ENCODE results near the gene CXCL11. TPM values are rescaled to one million over a fixed set of nuclear protein-coding genes. Genes with fewer than 3 reads are reported as not detected.

The CXCL11 gene
- polyA plus RNA-seq, 1 donor from 2014 or later = 0.33 TPM

DNA sequence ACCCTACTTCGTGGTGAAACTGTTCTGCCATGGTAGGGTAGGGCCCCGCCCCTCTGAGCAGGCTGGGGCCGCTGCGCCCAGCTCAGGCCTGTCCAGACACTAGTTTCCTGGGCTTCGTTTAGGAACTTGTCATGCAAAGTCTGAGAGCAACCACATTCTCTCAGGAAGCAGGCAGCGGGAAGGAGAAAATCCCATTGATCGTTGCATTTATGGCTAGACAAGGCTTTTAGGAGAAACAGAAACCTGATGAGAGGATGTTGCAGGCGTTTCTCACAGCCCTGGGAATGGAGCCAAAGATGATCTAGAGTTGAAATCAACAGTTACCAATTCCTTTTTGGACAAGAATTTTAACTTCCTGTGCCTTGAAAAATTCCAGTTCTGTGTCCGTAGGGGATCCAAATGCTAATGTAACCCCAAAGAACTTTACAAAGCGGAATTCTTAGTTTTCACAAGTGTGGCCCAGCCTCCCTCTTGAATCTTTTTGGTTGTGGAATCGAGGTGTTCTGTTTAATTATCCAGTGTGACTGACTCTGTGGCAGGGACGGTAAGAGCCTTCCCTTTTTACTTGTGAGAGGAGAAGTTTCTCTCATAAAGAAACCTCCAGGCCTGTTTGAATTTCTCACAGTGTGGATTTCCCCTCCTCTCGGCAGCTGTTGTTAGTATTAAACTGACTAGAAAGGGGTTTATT, 24.0 kb downstream of the CXCL11 start:
- H3K79me2 ChIP-seq (replicated peaks; ENCODE audit: insufficient read depth, low read length) = no peaks in the 10 kb centered on the region
- no peak for TF ChIP-seq EP300 (conservative IDR thresholded peaks at IDR 0.05; ENCODE audit: poor library complexity, severe bottlenecking)
- no peak for TF ChIP-seq RAD21 (conservative IDR thresholded peaks at IDR 0.05)
- TF ChIP-seq, protein P1, sequence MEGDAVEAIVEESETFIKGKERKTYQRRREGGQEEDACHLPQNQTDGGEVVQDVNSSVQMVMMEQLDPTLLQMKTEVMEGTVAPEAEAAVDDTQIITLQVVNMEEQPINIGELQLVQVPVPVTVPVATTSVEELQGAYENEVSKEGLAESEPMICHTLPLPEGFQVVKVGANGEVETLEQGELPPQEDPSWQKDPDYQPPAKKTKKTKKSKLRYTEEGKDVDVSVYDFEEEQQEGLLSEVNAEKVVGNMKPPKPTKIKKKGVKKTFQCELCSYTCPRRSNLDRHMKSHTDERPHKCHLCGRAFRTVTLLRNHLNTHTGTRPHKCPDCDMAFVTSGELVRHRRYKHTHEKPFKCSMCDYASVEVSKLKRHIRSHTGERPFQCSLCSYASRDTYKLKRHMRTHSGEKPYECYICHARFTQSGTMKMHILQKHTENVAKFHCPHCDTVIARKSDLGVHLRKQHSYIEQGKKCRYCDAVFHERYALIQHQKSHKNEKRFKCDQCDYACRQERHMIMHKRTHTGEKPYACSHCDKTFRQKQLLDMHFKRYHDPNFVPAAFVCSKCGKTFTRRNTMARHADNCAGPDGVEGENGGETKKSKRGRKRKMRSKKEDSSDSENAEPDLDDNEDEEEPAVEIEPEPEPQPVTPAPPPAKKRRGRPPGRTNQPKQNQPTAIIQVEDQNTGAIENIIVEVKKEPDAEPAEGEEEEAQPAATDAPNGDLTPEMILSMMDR (IDR thresholded peaks at IDR 0.05; ENCODE audit: poor library complexity, severe bottlenecking) = no peak
- TF ChIP-seq POLR2AphosphoS5 (IDR thresholded peaks at IDR 0.05) = no peak
- no peak for TF ChIP-seq SMC3 (conservative IDR thresholded peaks at IDR 0.05; ENCODE audit: poor library complexity)
- TF ChIP-seq EZH2 (IDR thresholded peaks at IDR 0.05; ENCODE audit: borderline replicate concordance, insufficient read depth, low read length, poor library complexity, severe bottlenecking) = no peak
- TF ChIP-seq, protein P2, sequence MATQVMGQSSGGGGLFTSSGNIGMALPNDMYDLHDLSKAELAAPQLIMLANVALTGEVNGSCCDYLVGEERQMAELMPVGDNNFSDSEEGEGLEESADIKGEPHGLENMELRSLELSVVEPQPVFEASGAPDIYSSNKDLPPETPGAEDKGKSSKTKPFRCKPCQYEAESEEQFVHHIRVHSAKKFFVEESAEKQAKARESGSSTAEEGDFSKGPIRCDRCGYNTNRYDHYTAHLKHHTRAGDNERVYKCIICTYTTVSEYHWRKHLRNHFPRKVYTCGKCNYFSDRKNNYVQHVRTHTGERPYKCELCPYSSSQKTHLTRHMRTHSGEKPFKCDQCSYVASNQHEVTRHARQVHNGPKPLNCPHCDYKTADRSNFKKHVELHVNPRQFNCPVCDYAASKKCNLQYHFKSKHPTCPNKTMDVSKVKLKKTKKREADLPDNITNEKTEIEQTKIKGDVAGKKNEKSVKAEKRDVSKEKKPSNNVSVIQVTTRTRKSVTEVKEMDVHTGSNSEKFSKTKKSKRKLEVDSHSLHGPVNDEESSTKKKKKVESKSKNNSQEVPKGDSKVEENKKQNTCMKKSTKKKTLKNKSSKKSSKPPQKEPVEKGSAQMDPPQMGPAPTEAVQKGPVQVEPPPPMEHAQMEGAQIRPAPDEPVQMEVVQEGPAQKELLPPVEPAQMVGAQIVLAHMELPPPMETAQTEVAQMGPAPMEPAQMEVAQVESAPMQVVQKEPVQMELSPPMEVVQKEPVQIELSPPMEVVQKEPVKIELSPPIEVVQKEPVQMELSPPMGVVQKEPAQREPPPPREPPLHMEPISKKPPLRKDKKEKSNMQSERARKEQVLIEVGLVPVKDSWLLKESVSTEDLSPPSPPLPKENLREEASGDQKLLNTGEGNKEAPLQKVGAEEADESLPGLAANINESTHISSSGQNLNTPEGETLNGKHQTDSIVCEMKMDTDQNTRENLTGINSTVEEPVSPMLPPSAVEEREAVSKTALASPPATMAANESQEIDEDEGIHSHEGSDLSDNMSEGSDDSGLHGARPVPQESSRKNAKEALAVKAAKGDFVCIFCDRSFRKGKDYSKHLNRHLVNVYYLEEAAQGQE (IDR thresholded peaks at IDR 0.05; ENCODE audit: borderline replicate concordance) = no peak
- TF ChIP-seq MXI1 (conservative IDR thresholded peaks at IDR 0.05; ENCODE audit: poor library complexity, severe bottlenecking) = no peak
- TF ChIP-seq TAF1 (IDR thresholded peaks at IDR 0.05; ENCODE audit: low read depth) = no peak
- no peaks in the 10 kb centered on the region for H3K9me3 ChIP-seq (ENCODE audit: low read length)
- H3K4me2 ChIP-seq (ENCODE audit: low read length) = no peak overlapping the region
- no peaks in the 10 kb centered on the region for H3K9me2 ChIP-seq (ENCODE audit: insufficient read depth, low read length)
- H3K4me3 ChIP-seq (ENCODE audit: low read length) = no peak overlapping the region
- H3K27me3 ChIP-seq (ENCODE audit: insufficient read depth, low read depth, low read length) = no peaks in the 10 kb centered on the region
- H3K36me3 ChIP-seq (ENCODE audit: insufficient read depth, low read length) = no peaks in the 10 kb centered on the region
- H4K20me1 ChIP-seq (ENCODE audit: insufficient read depth) = no peaks in the 10 kb centered on the region
- H3K27ac ChIP-seq (ENCODE audit: low read length) = no peak overlapping the region
- H2AFZ ChIP-seq (ENCODE audit: low read depth, low read length) = no peak overlapping the region
- no peaks in the 10 kb centered on the region for H3F3A ChIP-seq (ENCODE audit: insufficient read depth, low read length, poor library complexity, severe bottlenecking)
- no peak overlapping the region for H3K9ac ChIP-seq (ENCODE audit: low read length)

DNA sequence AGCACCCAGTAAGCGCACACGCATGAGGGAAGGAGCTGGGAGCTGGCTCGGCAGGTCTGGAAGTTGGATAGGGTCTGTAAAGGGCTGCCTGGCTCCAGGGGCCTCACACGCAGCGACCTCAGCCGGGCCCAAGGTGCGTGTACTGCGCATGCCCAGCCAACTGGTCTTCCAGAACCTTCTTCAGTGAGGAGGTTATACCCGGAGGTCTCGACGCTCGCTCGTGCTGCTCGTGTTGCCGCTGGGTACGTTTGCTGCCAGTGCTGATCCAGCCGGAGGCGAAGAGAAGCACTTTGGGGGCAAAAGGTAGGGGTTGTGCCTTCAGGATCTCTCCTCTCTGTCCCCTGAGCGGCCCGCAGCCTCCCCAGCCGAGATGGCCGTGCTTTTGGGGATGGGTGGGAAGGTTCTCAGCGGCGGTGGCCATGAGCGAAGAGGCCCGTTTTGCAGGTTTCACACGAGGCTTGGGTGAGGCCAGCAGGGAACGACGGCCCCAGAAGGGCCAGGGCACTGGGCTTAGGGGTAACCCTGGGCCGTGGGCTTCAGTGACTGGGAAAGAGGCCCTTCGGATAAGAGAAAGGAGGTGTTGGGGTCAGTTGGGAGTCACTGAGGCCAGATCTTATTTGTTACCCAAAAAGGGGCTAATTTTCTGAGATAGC, 24.7 kb downstream of the CXCL11 start:
- Histone ChIP-seq H4K20me1 (ENCODE audit: insufficient read depth) (no peaks in the 10 kb centered on the region), H3K36me3 (ENCODE audit: insufficient read depth, low read length) (no peaks in the 10 kb centered on the region), H3F3A (ENCODE audit: insufficient read depth, low read length, poor library complexity, severe bottlenecking) (no peaks in the 10 kb centered on the region), H3K9ac (ENCODE audit: low read length) (no peak overlapping the region), H3K4me3 (ENCODE audit: low read length) (no peak overlapping the region), H3K27ac (ENCODE audit: low read length) (no peak overlapping the region), H3K9me3 (ENCODE audit: low read length) (no peaks in the 10 kb centered on the region), H3K79me2 (replicated peaks; ENCODE audit: insufficient read depth, low read length) (no peaks in the 10 kb centered on the region), H2AFZ (ENCODE audit: low read depth, low read length) (no peak overlapping the region), H3K27me3 (ENCODE audit: insufficient read depth, low read depth, low read length) (no peaks in the 10 kb centered on the region), H3K4me2 (ENCODE audit: low read length) (no peak overlapping the region), H3K9me2 (ENCODE audit: insufficient read depth, low read length) (no peaks in the 10 kb centered on the region)
- no peak for TF ChIP-seq EP300 (conservative IDR thresholded peaks at IDR 0.05; ENCODE audit: poor library complexity, severe bottlenecking)
- no peak for TF ChIP-seq EZH2 (IDR thresholded peaks at IDR 0.05; ENCODE audit: borderline replicate concordance, insufficient read depth, low read length, poor library complexity, severe bottlenecking)
- no peak for TF ChIP-seq RAD21 (conservative IDR thresholded peaks at IDR 0.05)
- no peak for TF ChIP-seq MXI1 (conservative IDR thresholded peaks at IDR 0.05; ENCODE audit: poor library complexity, severe bottlenecking)
- no peak for TF ChIP-seq TAF1 (IDR thresholded peaks at IDR 0.05; ENCODE audit: low read depth)
- TF ChIP-seq POLR2AphosphoS5 (IDR thresholded peaks at IDR 0.05) = no peak
- TF ChIP-seq, protein P1 (IDR thresholded peaks at IDR 0.05; ENCODE audit: poor library complexity, severe bottlenecking) = no peak
